ENCODE data around the gene TAF1D. TPM values are rescaled to one million over a fixed set of nuclear protein-coding genes. Genes with fewer than 3 reads are reported as not detected.

TAF1D gene
- total RNA-seq, 1 donor from 2014 or later = 316 TPM

DNA sequence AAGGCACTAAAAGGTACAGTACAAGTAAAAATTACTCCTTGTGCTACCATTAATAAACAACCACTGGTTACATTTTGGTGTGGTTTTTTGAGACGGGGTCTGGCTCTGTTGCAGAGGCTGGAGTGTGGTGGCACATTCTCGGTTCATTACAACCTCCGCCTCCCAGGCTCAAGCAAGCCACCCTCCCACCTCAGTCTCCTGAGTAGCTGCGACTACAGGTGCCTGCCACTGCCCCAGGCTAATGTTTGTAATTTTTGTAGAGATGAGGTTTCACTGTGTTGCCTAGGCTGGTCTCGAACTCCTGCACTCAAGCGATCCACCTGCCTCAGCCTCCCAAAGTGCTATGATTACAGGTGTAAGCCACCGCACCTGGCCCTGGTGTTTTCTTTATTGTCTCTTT lies 20.8 kb downstream of the TAF1D start:
- DNase-seq (ENCODE audit: low spot score) = no peak
- Mint-ChIP-seq H3K4me1 (no peaks in the 10 kb centered on the region), H3K27me3 (ENCODE audit: insufficient read depth, low read depth) (no peaks in the 10 kb centered on the region), H3K36me3 (peaks cover 35% of the 10 kb centered on the region), H3K9me3 (no peaks in the 10 kb centered on the region), H3K4me3 (no peak overlapping the region), H3K27ac (no peak overlapping the region)
- H3K36me3 ChIP-seq = peaks cover 15% of the 10 kb centered on the region
- H4K20me1 ChIP-seq (ENCODE audit: low read depth) = no peaks in the 10 kb centered on the region
- H3K4me2 ChIP-seq = no peak overlapping the region
- H3F3A ChIP-seq (ENCODE audit: low read depth) = peaks cover 6% of the 10 kb centered on the region
- no peak overlapping the region for H3K4me3 ChIP-seq
- no peaks in the 10 kb centered on the region for H3K4me1 ChIP-seq
- H2AFZ ChIP-seq (replicated peaks) = no peak overlapping the region
- no peaks in the 10 kb centered on the region for H3K79me2 ChIP-seq (ENCODE audit: low read depth)
- no peaks in the 10 kb centered on the region for H3K27me3 ChIP-seq
- H3K9me3 ChIP-seq (ENCODE audit: low read depth) = no peaks in the 10 kb centered on the region
- H3K9ac ChIP-seq = no peak overlapping the region
- H3K27ac ChIP-seq = no peak overlapping the region
- TF ChIP-seq EZH2phosphoT487 (IDR thresholded peaks at IDR 0.05) = no peak
- no peak for TF ChIP-seq EZH2 (IDR thresholded peaks at IDR 0.05)
- TF ChIP-seq, protein P1, sequence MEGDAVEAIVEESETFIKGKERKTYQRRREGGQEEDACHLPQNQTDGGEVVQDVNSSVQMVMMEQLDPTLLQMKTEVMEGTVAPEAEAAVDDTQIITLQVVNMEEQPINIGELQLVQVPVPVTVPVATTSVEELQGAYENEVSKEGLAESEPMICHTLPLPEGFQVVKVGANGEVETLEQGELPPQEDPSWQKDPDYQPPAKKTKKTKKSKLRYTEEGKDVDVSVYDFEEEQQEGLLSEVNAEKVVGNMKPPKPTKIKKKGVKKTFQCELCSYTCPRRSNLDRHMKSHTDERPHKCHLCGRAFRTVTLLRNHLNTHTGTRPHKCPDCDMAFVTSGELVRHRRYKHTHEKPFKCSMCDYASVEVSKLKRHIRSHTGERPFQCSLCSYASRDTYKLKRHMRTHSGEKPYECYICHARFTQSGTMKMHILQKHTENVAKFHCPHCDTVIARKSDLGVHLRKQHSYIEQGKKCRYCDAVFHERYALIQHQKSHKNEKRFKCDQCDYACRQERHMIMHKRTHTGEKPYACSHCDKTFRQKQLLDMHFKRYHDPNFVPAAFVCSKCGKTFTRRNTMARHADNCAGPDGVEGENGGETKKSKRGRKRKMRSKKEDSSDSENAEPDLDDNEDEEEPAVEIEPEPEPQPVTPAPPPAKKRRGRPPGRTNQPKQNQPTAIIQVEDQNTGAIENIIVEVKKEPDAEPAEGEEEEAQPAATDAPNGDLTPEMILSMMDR (IDR thresholded peaks at IDR 0.05) = no peak

DNA sequence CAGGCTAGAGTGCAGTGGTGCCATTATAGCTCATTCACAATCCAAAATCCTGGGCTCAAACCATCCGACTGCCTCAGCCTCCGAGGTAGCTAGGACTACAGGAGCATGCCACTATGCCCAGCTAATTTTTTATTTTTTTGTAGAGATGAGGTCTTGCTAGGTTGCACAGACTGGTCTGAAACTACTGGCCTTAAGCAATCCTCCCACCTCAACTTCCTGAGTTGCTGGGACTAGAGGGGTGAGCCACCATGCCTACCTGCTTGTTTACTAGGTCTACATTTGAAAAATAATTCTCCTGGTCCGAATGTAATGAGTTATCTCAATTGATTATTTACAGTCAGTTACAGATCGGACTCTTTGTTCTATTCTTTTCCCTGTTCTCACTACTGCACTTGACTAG lies 22.0 kb downstream of the TAF1D start:
- Histone ChIP-seq H3F3A (ENCODE audit: low read depth) (peaks cover 6% of the 10 kb centered on the region), H3K79me2 (ENCODE audit: low read depth) (no peaks in the 10 kb centered on the region), H3K27me3 (no peaks in the 10 kb centered on the region), H4K20me1 (ENCODE audit: low read depth) (no peaks in the 10 kb centered on the region), H3K9me3 (ENCODE audit: low read depth) (no peaks in the 10 kb centered on the region), H3K9ac (no peak overlapping the region), H3K36me3 (peaks cover 12% of the 10 kb centered on the region), H2AFZ (replicated peaks) (no peak overlapping the region), H3K4me2 (no peak overlapping the region), H3K27ac (no peak overlapping the region), H3K4me3 (no peak overlapping the region), H3K4me1 (no peaks in the 10 kb centered on the region)
- peaks cover 33% of the 10 kb centered on the region for H3K36me3 Mint-ChIP-seq
- no peak for DNase-seq (ENCODE audit: low spot score)
- no peaks in the 10 kb centered on the region for H3K4me1 Mint-ChIP-seq
- no peaks in the 10 kb centered on the region for H3K9me3 Mint-ChIP-seq
- H3K4me3 Mint-ChIP-seq = no peak overlapping the region
- H3K27ac Mint-ChIP-seq = no peak overlapping the region
- no peaks in the 10 kb centered on the region for H3K27me3 Mint-ChIP-seq (ENCODE audit: insufficient read depth, low read depth)
- TF ChIP-seq EZH2phosphoT487 (IDR thresholded peaks at IDR 0.05) (no peak), EZH2 (IDR thresholded peaks at IDR 0.05) (no peak)
- TF ChIP-seq, protein P1 (IDR thresholded peaks at IDR 0.05) = no peak

DNA sequence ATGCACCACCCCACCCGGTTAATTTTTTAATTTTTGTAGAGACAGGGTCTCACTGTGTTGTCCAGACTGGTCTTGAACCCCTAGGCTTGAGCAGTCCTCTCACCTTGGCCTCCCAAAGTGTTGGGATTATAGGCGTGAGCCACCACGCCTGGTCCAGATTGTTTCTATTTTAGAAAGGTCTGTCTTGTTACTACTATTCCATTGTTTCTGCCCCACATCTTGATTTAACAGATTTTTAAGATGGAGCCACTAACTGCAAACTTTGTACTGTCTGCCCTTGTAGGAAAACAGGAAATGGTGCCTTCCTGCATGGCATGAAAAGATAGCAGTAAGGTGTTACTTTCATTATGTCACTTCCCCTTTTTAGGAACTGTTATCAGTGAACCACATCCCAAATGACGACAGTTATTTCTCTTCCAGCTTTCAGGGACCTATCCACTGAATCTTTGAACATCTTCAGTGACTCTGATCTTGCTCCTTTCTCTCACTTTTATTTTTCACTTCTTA lies 23.2 kb downstream of the TAF1D start:
- H3K27me3 Mint-ChIP-seq (ENCODE audit: insufficient read depth, low read depth) = no peaks in the 10 kb centered on the region

More for the DNA sequence above, 23.2 kb downstream of the TAF1D start:
- H3F3A ChIP-seq (ENCODE audit: low read depth) = peaks cover 4% of the 10 kb centered on the region
- no peak overlapping the region for H3K27ac Mint-ChIP-seq
- no peaks in the 10 kb centered on the region for H3K9me3 ChIP-seq (ENCODE audit: low read depth)
- H3K79me2 ChIP-seq (ENCODE audit: low read depth) = peaks cover 5% of the 10 kb centered on the region
- peaks cover 29% of the 10 kb centered on the region for H3K36me3 Mint-ChIP-seq
- no peak overlapping the region for H3K4me3 ChIP-seq
- H3K27me3 ChIP-seq = no peaks in the 10 kb centered on the region
- DNase-seq (ENCODE audit: low spot score) = no peak
- TF ChIP-seq EZH2 (IDR thresholded peaks at IDR 0.05) (no peak), EZH2phosphoT487 (IDR thresholded peaks at IDR 0.05) (no peak)
- TF ChIP-seq, protein P1 (IDR thresholded peaks at IDR 0.05) = no peak
- H3K36me3 ChIP-seq = peaks cover 12% of the 10 kb centered on the region
- H3K4me3 Mint-ChIP-seq = no peak overlapping the region
- no peak overlapping the region for H3K4me2 ChIP-seq
- H3K4me1 ChIP-seq = no peaks in the 10 kb centered on the region
- no peaks in the 10 kb centered on the region for H3K4me1 Mint-ChIP-seq
- no peaks in the 10 kb centered on the region for H3K9me3 Mint-ChIP-seq
- H3K27ac ChIP-seq = no peak overlapping the region
- no peaks in the 10 kb centered on the region for H4K20me1 ChIP-seq (ENCODE audit: low read depth)
- H3K9ac ChIP-seq = no peak overlapping the region
- no peak overlapping the region for H2AFZ ChIP-seq (replicated peaks)
